NCI-H748 (cell line): Measurements from ENCODE around the gene C2orf74.
"Not testable (repeated sequence)": the region's sequence is repeated elsewhere in the genome, so short reads cannot be mapped to it uniquely, and the experiment has no call there.

Experiments
- DNase-seq: peaks from one replicate; lab custom pipeline; 2025; ENCODE audit not compliant: unreplicated experiment; lab: John Stamatoyannopoulos, UW

The C2orf74 gene

GRCh38 chr2:61172671-61173070 is 10.7 kb downstream of the C2orf74 start:
- DNase-seq: no peak

- DNase-seq: no peak
Measured at GRCh38 chr2:61173116-61173515, 11.1 kb downstream of the C2orf74 start.

DNA sequence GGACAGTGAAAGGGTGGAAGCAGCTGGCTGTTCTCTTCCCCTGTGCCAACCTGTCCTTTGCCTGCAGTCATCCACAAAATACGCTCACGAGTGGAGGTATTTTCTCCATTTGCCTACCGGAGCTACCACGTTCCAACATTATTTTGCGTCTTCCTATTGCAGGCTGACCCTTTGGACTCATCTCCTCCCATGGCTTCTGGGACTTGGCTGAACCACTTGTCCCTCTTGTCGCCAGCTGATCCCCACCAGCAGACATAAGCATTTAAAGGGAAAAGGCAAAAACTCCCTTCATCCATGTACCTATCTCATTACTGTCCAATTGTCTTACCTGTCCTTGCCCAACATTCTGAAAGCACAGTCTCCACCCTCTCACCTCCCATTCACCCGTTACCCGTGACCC is 13.0 kb downstream of the C2orf74 start:
- DNase-seq: no peak

GRCh38 chr2:61176755-61177726 is 15.1 kb downstream of the C2orf74 start:
- DNase-seq: peak; percentile 88

- peak; percentile 29 for DNase-seq
Measured at GRCh38 chr2:61177727-61178549, 15.9 kb downstream of the C2orf74 start.

GRCh38 chr2:61178603-61179545 is 16.9 kb downstream of the C2orf74 start:
- no peak for DNase-seq

DNA sequence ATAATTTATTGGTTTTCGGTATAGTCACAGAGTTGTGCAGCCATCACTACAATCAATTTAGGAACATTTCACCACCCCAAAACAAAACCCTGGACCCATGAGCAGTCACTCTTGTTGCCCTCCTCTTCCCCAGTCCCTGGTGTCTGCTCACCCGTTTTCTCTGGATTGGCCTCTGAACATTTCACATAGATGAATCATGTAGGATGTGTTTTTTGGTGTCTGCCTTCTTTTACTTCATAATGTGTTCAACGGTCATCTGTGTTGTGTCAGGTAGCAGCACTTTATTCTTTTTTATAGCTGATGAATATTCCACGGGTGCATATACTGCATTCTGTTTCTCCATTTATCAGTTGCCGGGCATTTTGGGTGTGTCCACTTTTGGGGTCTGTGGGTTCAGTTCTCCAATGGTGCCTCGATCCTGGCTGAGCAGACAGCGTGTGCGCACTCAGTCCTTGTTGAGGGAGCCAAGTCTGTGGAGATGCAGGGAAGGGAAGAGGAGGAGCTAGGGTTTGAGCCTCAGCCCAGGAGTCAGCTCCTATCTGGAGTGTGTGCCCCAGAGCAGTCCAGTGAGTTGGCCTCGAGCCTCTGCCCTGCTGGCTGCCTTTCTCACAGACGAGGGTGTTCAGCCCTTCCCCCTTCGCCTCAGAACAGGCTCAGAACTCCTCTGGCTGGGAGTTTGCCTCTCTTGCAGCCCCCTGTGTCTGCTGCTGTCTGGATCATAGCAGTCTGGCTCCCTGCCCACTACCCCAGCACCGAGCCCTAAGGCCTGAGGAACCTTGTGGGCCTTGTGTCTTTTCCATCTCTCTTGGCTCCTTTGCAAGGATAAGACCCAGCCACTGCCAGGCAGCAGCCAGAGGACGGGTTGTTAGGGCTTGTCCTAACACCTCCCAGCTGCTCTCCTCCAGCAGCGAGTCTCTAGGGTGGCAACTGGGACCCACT is 18.0 kb downstream of the C2orf74 start:
- DNase-seq: no peak

GRCh38 chr2:61180686-61181085 is 18.7 kb downstream of the C2orf74 start:
- no peak for DNase-seq

- DNase-seq: no peak
Measured at GRCh38 chr2:61181382-61182058, 19.5 kb downstream of the C2orf74 start.

GRCh38 chr2:61182059-61182383 is 20.0 kb downstream of the C2orf74 start:
- DNase-seq: no peak

DNA sequence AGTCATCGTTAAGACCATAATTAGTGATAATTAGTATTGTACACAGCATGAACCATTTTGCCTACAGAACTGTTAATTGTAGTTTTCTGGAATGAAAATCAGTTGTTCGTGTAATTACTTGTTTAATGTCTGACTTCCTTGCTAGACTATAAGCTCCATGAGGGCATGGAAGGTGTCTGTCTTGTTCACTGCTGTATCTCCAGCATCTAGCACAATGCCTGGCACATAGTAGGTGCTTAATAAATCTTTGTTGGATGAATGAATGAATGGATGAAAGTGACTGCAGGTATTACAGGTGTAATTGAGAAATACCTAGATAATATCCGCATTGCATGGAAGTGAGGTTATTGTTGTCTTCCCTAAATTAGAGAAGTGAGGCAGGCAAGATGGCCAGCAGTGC is 21.8 kb downstream of the C2orf74 start:
- DNase-seq: no peak

DNA sequence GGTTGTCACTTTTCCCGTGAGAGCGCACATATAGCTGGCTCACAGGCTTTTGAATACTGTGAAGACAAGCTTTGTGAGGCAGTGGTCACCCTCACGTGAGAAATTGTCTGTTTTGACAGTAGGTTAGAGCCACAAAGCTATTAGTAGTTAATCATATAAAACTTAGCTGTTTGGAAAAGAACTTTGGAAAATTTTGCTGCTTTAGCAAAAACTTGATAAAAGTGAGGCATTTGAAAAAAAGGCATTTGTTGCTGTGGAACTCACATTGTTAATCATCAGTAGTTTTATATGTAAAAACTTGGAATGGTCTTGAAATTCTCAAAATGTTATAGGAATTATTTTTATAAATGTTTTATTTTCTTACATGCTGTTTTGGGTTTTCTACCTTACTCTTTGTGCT is 22.3 kb downstream of the C2orf74 start:
- DNase-seq: no peak

- no peak for DNase-seq
Measured at GRCh38 chr2:61185231-61185728, 23.3 kb downstream of the C2orf74 start.

DNA sequence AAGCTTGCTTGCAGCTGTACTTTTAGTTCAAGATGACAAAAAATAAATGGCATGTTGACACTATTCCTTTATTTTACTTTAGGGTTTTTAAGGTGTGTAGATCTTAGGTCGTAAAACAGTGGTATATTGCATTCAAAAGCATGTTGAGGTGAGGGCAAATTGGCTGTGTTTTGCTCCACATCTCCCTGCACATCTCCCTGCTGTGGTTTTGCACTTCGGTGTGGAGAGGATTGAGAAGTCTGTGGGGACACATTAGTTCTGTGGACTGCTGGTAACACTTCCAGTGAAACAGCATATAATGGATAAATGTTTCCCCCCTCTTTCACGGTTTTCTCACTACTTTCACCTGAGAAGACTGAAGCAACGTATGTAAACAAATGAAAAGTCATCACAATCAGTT is 25.1 kb downstream of the C2orf74 start:
- DNase-seq: no peak

DNA sequence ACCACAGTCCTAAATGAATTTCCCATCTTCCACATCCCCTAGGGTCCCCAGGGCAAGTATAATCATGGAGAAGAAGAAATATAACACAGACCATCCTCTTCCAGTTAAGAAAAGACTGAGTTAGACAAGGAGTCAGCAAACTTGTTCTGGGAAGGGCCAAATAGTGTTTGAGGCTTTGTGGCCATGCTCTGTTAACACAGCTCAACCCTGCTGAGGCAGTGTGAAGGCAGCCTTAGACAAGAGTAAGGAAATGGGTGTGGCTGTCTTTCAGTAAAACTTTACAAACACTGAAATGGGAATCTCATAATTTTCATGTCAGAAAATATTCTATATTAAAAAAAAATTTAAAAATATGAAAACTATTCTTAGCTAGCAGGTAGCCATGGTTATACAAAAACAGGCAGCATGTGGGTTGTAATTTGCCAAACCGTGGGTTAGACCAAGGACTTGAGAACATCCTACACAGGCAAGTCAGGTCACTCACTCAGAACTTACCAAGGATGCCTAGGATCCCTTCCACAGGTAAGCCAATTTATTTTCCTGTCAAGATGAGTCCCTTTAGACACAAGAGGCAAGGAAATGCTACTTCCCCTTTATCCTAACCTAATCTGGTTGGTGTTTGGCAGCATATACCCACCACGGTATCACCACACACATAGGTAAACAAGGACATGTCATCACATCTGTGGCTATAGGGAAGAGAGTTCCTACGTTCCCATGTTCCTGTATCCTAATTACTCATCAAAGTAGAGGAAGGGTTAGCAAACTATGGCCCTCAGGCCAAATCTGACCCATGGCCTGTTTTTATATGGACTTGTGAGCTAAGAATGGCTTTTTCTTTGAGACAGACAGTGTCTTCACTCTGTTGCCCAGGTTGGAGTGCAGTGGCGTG is 31.9 kb downstream of the C2orf74 start:
- no peak for DNase-seq

GRCh38 chr2:61194646-61195045 is 32.7 kb downstream of the C2orf74 start:
- DNase-seq: not testable (repeated sequence)

GRCh38 chr2:61196671-61197070 is 34.7 kb downstream of the C2orf74 start:
- no peak for DNase-seq

DNA sequence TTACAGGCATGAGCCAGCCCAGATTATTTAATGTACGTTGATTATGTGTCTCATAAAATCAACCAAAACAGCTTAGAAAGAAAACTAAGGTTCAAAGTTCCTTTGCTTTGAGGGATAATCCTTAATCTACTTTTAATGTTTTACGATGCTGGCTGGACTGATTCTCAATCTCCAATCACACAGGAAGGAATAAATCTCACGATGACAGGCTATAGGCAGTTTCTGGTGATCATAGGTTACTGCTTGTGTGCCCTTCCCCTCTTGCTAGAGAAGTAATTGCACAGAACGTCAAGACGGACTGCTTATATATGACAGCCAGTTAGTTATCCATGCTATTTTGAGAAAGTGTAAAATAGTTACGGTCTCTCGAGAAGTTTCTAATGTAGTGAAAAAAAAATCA is 43.1 kb downstream of the C2orf74 start:
- no peak for DNase-seq
